ELR (cell line): Measurements from ENCODE around the gene TMEM59L.
A peak's percentile ranks its signal among the peaks of the same experiment; 100 is the strongest.

Experiments used
- DNase-seq: peaks from one replicate; pipeline ENCODE4 v3.0.0-alpha.2; 2015; ENCODE audit warnings: low read depth

The TMEM59L gene

GRCh38 chr19:18608805-18609716, 3.6 kb upstream of the TMEM59L start:
- no peak for DNase-seq

- DNase-seq: no peak
Observed at GRCh38 chr19:18609717-18610051, 3.0 kb upstream of the TMEM59L start.

- no peak for DNase-seq
Observed at GRCh38 chr19:18610245-18610555, 2.5 kb upstream of the TMEM59L start.

- no peak for DNase-seq
Observed at GRCh38 chr19:18610556-18611326, 1.9 kb upstream of the TMEM59L start.

- DNase-seq: no peak
Observed at GRCh38 chr19:18611327-18612050, 1.2 kb upstream of the TMEM59L start.

- peak; percentile 23 for DNase-seq
Observed at GRCh38 chr19:18612051-18612771, 459 bp upstream of the TMEM59L start.

GRCh38 chr19:18613589-18614234, 1.0 kb downstream of the TMEM59L start:
- DNase-seq: no peak

- DNase-seq: no peak
Observed at GRCh38 chr19:18616023-18616422, 3.4 kb downstream of the TMEM59L start.

GRCh38 chr19:18617562-18617961, 4.9 kb downstream of the TMEM59L start:
- no peak for DNase-seq

- no peak for DNase-seq
Observed at GRCh38 chr19:18618236-18618635, 5.6 kb downstream of the TMEM59L start.

- DNase-seq: no peak
Observed at GRCh38 chr19:18620311-18620710, 7.6 kb downstream of the TMEM59L start.

GRCh38 chr19:18620902-18621301, 8.2 kb downstream of the TMEM59L start:
- DNase-seq: no peak

- DNase-seq: no peak
Observed at GRCh38 chr19:18626906-18627305, 14.2 kb downstream of the TMEM59L start.

- no peak for DNase-seq
Observed at GRCh38 chr19:18629166-18630088, 16.8 kb downstream of the TMEM59L start.

- DNase-seq: no peak
Observed at GRCh38 chr19:18633321-18633720, 20.7 kb downstream of the TMEM59L start.

GRCh38 chr19:18634612-18635297, 22.1 kb downstream of the TMEM59L start:
- DNase-seq: no peak

GRCh38 chr19:18635831-18636182, 23.1 kb downstream of the TMEM59L start:
- no peak for DNase-seq

GRCh38 chr19:18636183-18636968, 23.7 kb downstream of the TMEM59L start:
- DNase-seq: peak; percentile 94

- no peak for DNase-seq
Observed at GRCh38 chr19:18636969-18637629, 24.4 kb downstream of the TMEM59L start, which contains the start of gene KLHL26. Gene KLHL26 (plus strand): TSS chr19:18637028. CDS start chr19:18637055, 27 bp downstream.
